ENCODE data around the gene PXK. TPM values are rescaled to one million over a fixed set of nuclear protein-coding genes. Genes with fewer than 3 reads are reported as not detected.

Gene PXK
- total RNA-seq, 4 donors from 2014 or later, result 98.6 to 139 (median 123) TPM

DNA sequence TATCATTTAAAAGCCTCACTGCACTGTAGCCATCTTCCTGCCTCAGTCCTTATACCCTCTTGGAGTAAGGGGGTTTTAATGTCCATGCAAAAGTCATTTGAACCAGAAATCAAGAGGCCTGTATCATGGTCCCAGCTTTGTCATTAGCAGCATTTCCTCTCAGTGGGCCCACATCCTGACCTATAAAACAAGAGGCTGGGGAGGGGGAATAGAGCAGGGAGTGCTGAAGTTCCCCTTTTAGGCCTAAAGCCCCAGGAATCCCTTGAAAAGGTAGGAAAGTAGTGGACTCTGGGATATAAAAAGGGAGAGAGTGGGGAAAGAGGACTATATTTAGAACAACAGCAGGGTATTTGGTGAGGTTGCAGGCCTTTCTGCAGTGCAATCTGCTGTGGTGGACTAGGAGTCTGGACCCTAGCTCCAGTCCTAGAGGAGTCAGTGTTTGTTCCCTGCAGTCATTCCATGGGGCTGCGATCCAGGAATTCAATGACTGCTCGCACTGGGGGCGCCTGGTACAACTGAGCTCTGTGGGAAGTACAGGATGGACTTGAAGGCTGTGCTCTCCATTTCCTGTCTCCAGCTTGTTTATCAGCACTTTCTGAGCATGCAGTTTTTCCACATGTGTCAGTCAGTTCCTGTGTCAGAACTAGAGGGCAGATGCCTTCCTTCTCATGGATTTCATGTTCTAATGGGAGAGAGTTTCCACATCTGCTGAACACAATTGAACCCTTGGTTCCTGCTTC lies 54.1 kb downstream of the PXK start:
- DNase-seq, result no peak
- Histone ChIP-seq H3K27me3 (no peaks in the 10 kb centered on the region), H3K4me1 (peaks cover 40 to 54% of the 10 kb centered on the region in 2 donors), H3K36me3 (no peaks in the 10 kb centered on the region), H3K4me3 (replicated peaks in 1 of 3) (no peak overlapping the region), H3K9me3 (no peaks in the 10 kb centered on the region), H3K27ac (peak overlapping the region in 2 of 3 donors; percentile 57 to 71)
- 57 to 69% methylated on average over 3 of the region's 3 CpGs for WGBS, 2 donors
- intact Hi-C loops (cut with DNase I), result no loop called here
- TF ChIP-seq, protein P1, sequence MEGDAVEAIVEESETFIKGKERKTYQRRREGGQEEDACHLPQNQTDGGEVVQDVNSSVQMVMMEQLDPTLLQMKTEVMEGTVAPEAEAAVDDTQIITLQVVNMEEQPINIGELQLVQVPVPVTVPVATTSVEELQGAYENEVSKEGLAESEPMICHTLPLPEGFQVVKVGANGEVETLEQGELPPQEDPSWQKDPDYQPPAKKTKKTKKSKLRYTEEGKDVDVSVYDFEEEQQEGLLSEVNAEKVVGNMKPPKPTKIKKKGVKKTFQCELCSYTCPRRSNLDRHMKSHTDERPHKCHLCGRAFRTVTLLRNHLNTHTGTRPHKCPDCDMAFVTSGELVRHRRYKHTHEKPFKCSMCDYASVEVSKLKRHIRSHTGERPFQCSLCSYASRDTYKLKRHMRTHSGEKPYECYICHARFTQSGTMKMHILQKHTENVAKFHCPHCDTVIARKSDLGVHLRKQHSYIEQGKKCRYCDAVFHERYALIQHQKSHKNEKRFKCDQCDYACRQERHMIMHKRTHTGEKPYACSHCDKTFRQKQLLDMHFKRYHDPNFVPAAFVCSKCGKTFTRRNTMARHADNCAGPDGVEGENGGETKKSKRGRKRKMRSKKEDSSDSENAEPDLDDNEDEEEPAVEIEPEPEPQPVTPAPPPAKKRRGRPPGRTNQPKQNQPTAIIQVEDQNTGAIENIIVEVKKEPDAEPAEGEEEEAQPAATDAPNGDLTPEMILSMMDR (IDR thresholded peaks at IDR 0.05), result no peak
- peak in 1 of 2 donors; percentile 33 for TF ChIP-seq POLR2A (IDR thresholded peaks at IDR 0.05)

DNA sequence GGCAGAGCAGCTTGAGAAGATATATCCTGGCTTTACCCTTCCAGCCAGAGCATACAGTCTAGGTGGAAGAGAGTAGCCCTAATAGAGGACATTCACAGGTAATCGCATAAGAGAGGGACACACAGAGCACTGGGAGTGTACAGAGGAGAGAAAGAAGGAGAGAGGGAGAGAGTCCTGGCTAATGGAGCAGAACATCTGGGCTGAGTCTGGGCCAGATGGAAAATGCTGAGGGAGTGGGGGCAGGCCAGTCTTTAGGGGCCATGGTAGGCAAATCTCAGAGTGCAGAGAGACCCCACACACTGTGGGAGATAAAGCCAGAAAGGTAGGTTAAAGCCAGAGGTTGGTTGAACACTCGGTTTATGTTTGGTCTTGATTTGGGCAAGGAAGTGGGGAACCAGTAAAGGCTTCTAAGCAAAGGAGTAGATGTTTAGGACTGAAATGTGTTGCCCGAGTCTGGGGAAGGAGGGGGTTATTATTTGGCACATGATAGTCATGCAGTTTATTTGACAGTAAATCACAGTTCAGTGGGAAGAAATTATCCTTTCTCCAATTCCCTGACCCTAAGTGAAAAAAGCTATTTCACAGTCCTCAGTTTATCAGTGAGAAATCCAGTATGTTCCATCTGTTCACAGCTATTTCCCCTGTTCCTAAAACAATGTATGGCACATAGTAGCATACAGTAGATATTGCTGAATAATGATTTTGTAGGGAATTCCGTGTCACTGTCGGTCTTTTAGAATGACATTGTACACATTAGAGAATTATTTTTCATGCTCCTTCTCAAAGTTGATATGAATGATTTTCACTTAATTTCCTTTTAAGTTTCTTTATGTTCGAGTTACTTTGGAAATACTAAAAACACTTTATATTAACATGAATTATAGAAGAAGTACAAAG lies 55.2 kb downstream of the PXK start:
- no peaks in the 10 kb centered on the region for H3K36me3 ChIP-seq
- H3K4me3 ChIP-seq (replicated peaks in 1 of 3), result no peak overlapping the region
- no peaks in the 10 kb centered on the region for H3K27me3 ChIP-seq
- H3K9me3 ChIP-seq, result no peaks in the 10 kb centered on the region
- H3K4me1 ChIP-seq, result peaks cover 39 to 54% of the 10 kb centered on the region in 2 donors
- 76 to 78% methylated on average over 6 of the region's 6 CpGs for WGBS, 2 donors
- intact Hi-C loops (cut with DNase I), result no loop called here
- H3K27ac ChIP-seq, result peak overlapping the region; percentile 34 to 71 (median 57)
- DNase-seq, result no peak
- TF ChIP-seq POLR2A (IDR thresholded peaks at IDR 0.05), result no peak
- TF ChIP-seq, protein P1 (IDR thresholded peaks at IDR 0.05), result no peak

DNA sequence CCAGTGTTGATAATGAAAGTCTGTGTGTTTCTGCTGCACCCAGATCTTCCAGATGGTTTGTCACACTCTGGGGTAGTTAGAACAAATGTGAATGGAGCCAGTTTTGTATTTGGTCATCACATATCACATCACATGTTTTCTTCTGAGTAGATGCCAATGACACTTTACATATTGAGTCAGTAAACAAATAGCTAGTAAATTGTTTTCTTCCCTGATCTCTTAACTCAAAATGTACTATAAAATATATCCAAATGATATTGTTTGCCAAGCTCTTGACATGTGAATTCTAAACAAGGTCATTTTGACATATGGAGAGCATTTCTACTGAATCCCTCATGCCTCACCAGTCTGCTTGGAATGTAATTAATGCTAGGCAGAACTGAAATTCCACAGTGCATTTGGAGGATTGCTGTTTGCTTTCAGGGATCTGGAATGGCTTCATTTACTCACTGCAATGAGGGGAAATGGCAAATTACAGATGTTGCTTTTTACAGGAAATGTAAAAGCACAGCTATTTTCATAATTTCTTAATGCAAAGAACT lies 55.9 kb downstream of the PXK start:
- Histone ChIP-seq H3K4me1 (peaks cover 32 to 47% of the 10 kb centered on the region in 2 donors), H3K27ac (peak overlapping the region; percentile 34 to 71 (median 41)), H3K36me3 (no peaks in the 10 kb centered on the region), H3K9me3 (no peaks in the 10 kb centered on the region), H3K27me3 (no peaks in the 10 kb centered on the region), H3K4me3 (replicated peaks in 1 of 3) (no peak overlapping the region)
- TF ChIP-seq, protein P1 (IDR thresholded peaks at IDR 0.05), result no peak
- no peak for TF ChIP-seq POLR2A (IDR thresholded peaks at IDR 0.05)
- DNase-seq, result no peak
- intact Hi-C loops (cut with DNase I), result no loop called here

DNA sequence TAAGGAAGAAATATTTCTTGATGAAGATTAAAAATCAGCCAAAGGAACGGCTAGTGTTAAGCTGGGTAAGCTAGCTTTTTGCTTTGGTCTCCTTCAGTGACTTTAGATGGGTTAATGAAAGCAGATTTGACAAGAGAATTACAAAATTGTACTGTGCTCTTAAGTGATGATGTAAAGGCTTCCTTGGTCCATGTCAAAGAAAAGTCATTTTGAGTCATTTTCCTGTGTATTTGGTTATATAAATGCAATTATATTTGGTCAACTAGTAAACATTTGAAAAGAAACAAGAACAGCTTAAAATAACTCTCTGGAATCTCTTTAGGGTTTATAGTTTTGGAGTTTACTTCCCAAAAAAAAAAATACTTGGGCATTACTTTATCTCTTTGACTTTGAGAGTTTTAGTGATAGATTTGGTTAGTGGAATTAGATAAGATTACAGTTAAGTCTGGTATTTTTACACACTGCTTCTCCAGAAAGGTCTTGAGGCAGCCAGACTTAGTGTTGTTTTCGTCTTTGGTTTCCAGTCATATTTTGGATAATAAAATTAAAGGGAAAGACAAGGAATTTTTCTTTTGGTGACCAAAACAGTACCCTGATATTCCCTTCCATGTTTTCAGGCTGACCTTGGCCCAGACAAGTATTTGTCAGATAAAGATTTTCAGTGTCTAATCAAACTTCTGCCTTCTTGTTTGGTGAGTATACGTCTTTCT lies 58.6 kb downstream of the PXK start:
- Histone ChIP-seq H3K36me3 (peaks cover 13 to 16% of the 10 kb centered on the region in 2 donors), H3K27ac (peak overlapping the region in 1 of 3 donors; percentile 11), H3K27me3 (no peaks in the 10 kb centered on the region), H3K9me3 (no peaks in the 10 kb centered on the region), H3K4me1 (peaks cover 23 to 30% of the 10 kb centered on the region in 2 donors), H3K4me3 (replicated peaks in 1 of 3) (no peak overlapping the region)
- 81 to 83% methylated on average over 3 of the region's 3 CpGs for WGBS, 2 donors
- intact Hi-C loops (cut with DNase I), result no loop called here
- DNase-seq, result no peak
- no peak for TF ChIP-seq POLR2A (IDR thresholded peaks at IDR 0.05)
- TF ChIP-seq, protein P1 (IDR thresholded peaks at IDR 0.05), result no peak
